Heart right ventricle (tissue), 16 donors: ENCODE data around the gene SERINC2. TPM values are rescaled to one million over a fixed set of nuclear protein-coding genes. Genes with fewer than 3 reads are reported as not detected.

Experiments used
- ATAC-seq, 8 donors: fragments of 200-7000 bp; cut with Tn5 transposase; one replicate each; pipeline ENCODE4 v1.9.1; 2020; ENCODE audit warnings: mild to moderate bottlenecking in 8 of 8, moderate library complexity in 8 of 8, moderate number of reproducible peaks in 1 of 8
- DNase-seq, 2 donors: peaks; one replicate each; pipeline ENCODE4 v3.0.0-alpha.2; 2020
- H3K27ac ChIP-seq, 10 donors: fragments of 200-600 bp; sonication (generic) in 2 of 10; one replicate each; pipeline versions ENCODE4 v1.5.0 to v1.8.0; 2020 to 2022; ENCODE audit warnings: mild to moderate bottlenecking in 3 of 10
- H3K27me3 ChIP-seq, 7 donors: fragments of 200-600 bp; one replicate each; pipeline ENCODE4 v1.8.0; 2021 to 2022; ENCODE audit warnings: mild to moderate bottlenecking in 2 of 7
- H3K36me3 ChIP-seq, 9 donors: fragments of 200-600 bp; sonication (generic) in 1 of 9; one replicate each; pipeline versions ENCODE4 v1.5.0 to v1.8.0; 2020 to 2022; ENCODE audit warnings: mild to moderate bottlenecking in 2 of 9
- H3K4me1 ChIP-seq, 9 donors: fragments of 200-600 bp; sonication (generic) in 1 of 9; one replicate each; pipeline versions ENCODE4 v1.5.0 to v1.8.0; 2020 to 2022; ENCODE audit warnings: mild to moderate bottlenecking in 4 of 9
- H3K4me3 ChIP-seq, 10 donors: fragments of 200-600 bp; sonication (generic) in 2 of 10; one replicate each; pipeline versions ENCODE4 v1.5.0 to v1.8.0; 2020 to 2022; ENCODE audit warnings: mild to moderate bottlenecking in 7 of 10, moderate library complexity in 2 of 10
- H3K9me3 ChIP-seq, 11 donors: fragments of 200-600 bp in 10 of 11; sonication (generic) in 2 of 11; one replicate each; pipeline versions ENCODE4 v1.5.0 to v1.8.0; 2013 to 2022; ENCODE audit warnings: mild to moderate bottlenecking in 2 of 11, control low read depth in 1 of 11, moderate library complexity in 1 of 11
- CTCF ChIP-seq, 9 donors: fragments of 200-600 bp; sonication (generic) in 2 of 9; IDR thresholded peaks; one replicate each; pipeline versions ENCODE4 v1.5.0 to v1.8.0; 2021 to 2022; ENCODE audit warnings: antibody characterized with exemption in 9 of 9, mild to moderate bottlenecking in 5 of 9, moderate library complexity in 1 of 9
- WGBS, 2 donors: extraction: QIAGEN DNeasy Blood & Tissue Kit; methylation state at CpG; one replicate each; pipeline ENCODE4 v1.1.7; 2013; ENCODE audit warnings: inconsistent platforms in 1 of 2; 5-methylcytosine and 5-hydroxymethylcytosine counted together
- intact Hi-C, 10 donors: fragments of 100-400 bp; cut with DNase I; formaldehyde crosslinking; loops; one replicate each; pipeline versions ENCODE4 v1.11.1 to v1.14.2; 2022
- polyA plus RNA-seq, 2 donors: library from polyadenylated mRNA; stranded (reverse); fragments of 200-250 nt; gene quantifications; one replicate each; pipeline ENCODE4 v1.2.3, GENCODE V29; 2013
- total RNA-seq, 10 donors: library from RNA; stranded (reverse); fragmentation: NEBNext Ultra II Directional in 3 of 10; extraction: Animal tissue kit (Norgen Biotek cat#: 25700) in 3 of 10; gene quantifications; one replicate each; pipeline versions ENCODE4 v1.2.1 to v1.2.4, GENCODE V29; 2021 to 2023
- donor health status: Arrhythmogenic right ventricular cardiomyopathy.
- donor health status: ischemic (EF 13 %, LVEDD 7.1; RV severe dilation, severe dysfunction).
- donor health status: healthy with polysubstance abuse.
- donor health status: DM: no; HTN: yes; CAD: no.
- donor health status: DM: no; HTN: no; CAD: no.
- donor health status: ischemic (EF 25% LVEDD 6.9; RV normal size, moderate dysfunction).
- donor health status: ischemic (EF 25% LVEDD 5.7; RV mildly dilated, moderate dysfunction).
- donor health status: healthy.
- donor health status: DM: yes; HTN: yes; CAD: no.
- donor health status: Ischemic cardiomyopathy.
- donor health status: ischemic (EF 35%, LVEDD 5.7; RV mildly dilated, moderate dysfunction).
- donor health status: nonischemic (EF 11% LVEDD 7.7; RV severe dilation, severe dysfunction).
- donor health status: DM: yes; HTN: yes; CAD: no.
- donor health status: PGD.
- donor health status: ischemic (EF 29% LVEDD 5.4; RV normal size, mild dysfunction).
- donor health status: nonischemic (EF 23%, LVEDD 6.1; RV moderate dilation, normal function).

SERINC2 gene
- total and polyA plus RNA-seq, 12 donors, result 0.71 to 7.6 (median 1.9) TPM

GRCh38 chr1:31434101-31434871 lies 21.3 kb downstream of the SERINC2 start:
- Histone ChIP-seq H3K4me1 (no peaks in the 10 kb centered on the region), H3K4me3 (no peak overlapping the region), H3K9me3 (no peaks in the 10 kb centered on the region), H3K36me3 (no peaks in the 10 kb centered on the region), H3K27ac (no peak overlapping the region), H3K27me3 (no peaks in the 10 kb centered on the region)
- DNase-seq, result no peak
- intact Hi-C loops, result no loop called here
- no peak for TF ChIP-seq CTCF (IDR thresholded peaks at IDR 0.05)
- peak in 1 of 8 donors; percentile 36 for ATAC-seq
- 56% methylated on average over 21 of the region's 21 CpGs for WGBS, 2 donors

GRCh38 chr1:31434979-31435378 lies 22.0 kb downstream of the SERINC2 start:
- WGBS, 2 donors, result 77 to 81% methylated on average over 12 of the region's 12 CpGs
- ATAC-seq, result no peak
- Histone ChIP-seq H3K9me3 (no peaks in the 10 kb centered on the region), H3K27me3 (no peaks in the 10 kb centered on the region), H3K27ac (no peak overlapping the region), H3K4me3 (no peak overlapping the region), H3K36me3 (no peaks in the 10 kb centered on the region), H3K4me1 (no peaks in the 10 kb centered on the region)
- intact Hi-C loops, result no loop called here
- no peak for TF ChIP-seq CTCF (IDR thresholded peaks at IDR 0.05)
- DNase-seq, result no peak

- Histone ChIP-seq H3K36me3 (no peaks in the 10 kb centered on the region), H3K4me3 (no peak overlapping the region), H3K27ac (no peak overlapping the region), H3K9me3 (no peaks in the 10 kb centered on the region), H3K4me1 (no peaks in the 10 kb centered on the region), H3K27me3 (no peaks in the 10 kb centered on the region)
- ATAC-seq (peak in 1 of 8 donors; percentile 18), DNase-seq (no peak)
- TF ChIP-seq CTCF (IDR thresholded peaks at IDR 0.05), result no peak
- WGBS, 2 donors, result 83 to 89% methylated on average over 13 of the region's 13 CpGs
- intact Hi-C loops, result no loop called here
Observed at GRCh38 chr1:31435471-31436409, 22.7 kb downstream of the SERINC2 start.

GRCh38 chr1:31436596-31437432 lies 23.8 kb downstream of the SERINC2 start:
- no peak for TF ChIP-seq CTCF (IDR thresholded peaks at IDR 0.05)
- DNase-seq, result no peak
- Histone ChIP-seq H3K36me3 (no peaks in the 10 kb centered on the region), H3K27ac (no peak overlapping the region), H3K27me3 (no peaks in the 10 kb centered on the region), H3K4me1 (no peaks in the 10 kb centered on the region), H3K9me3 (no peaks in the 10 kb centered on the region), H3K4me3 (no peak overlapping the region)
- intact Hi-C loops, result no loop called here
- ATAC-seq, result no peak
- 80 to 82% methylated on average over 9 of the region's 9 CpGs for WGBS, 2 donors
